Measurements from ENCODE around the gene UAP1L1. TPM values are rescaled to one million over a fixed set of nuclear protein-coding genes. Genes with fewer than 3 reads are reported as not detected.

Gene UAP1L1
- total RNA-seq, 1 experiment from 2014 or later = 6.6 TPM

DNA sequence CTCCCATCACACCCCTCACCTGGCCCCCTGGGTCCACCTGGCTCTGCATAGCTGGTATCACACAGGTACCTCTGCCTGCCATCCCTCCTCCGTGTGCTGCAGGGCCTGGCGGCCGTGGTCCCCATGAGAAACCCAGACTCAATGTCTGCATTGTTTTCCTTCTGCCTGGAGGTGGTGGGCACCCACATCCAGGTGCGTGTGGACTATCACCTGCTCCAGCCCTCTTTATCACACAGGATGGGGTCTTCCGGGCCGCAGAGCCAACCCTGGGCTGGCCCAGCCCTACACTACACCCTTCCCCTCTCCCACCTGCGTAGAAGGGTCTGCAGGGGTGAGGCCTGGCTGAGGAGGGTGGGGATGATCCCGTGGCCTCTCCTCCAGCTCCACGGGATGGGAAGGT lies 38.4 kb upstream of the UAP1L1 start:
- Histone ChIP-seq H3K4me1 (ENCODE audit: insufficient read depth, low read length) (no peaks in the 10 kb centered on the region), H2BK5ac (ENCODE audit: insufficient read length, low read length) (no peak overlapping the region), H4K8ac (replicated peaks; ENCODE audit: insufficient read length, low read depth, low read length) (no peak overlapping the region), H3K18ac (ENCODE audit: insufficient read length, low read depth, low read length) (no peak overlapping the region), H4K20me1 (ENCODE audit: control insufficient read depth, insufficient read depth, insufficient read length) (no peaks in the 10 kb centered on the region), H3K27ac (ENCODE audit: insufficient read length, low read depth, low read length) (no peak overlapping the region), H3K9ac (ENCODE audit: extremely low read depth, insufficient read length, low read length) (no peak overlapping the region), H3K4ac (ENCODE audit: low read depth, low read length) (no peak overlapping the region), H3T11ph (ENCODE audit: low read length) (no peak overlapping the region), H3K56ac (ENCODE audit: insufficient read length, low read depth, low read length) (no peak overlapping the region), H2AK5ac (ENCODE audit: insufficient read length, low read length) (no peak overlapping the region), H2BK20ac (ENCODE audit: low read depth, low read length, poor library complexity, severe bottlenecking) (no peak overlapping the region), H4K91ac (ENCODE audit: insufficient read length, low read depth, low read length) (no peak overlapping the region), H3K27me3 (ENCODE audit: insufficient read depth, low read length) (no peaks in the 10 kb centered on the region), H2BK15ac (ENCODE audit: low read depth, low read length) (no peak overlapping the region), H4K5ac (ENCODE audit: insufficient read length, low read depth, low read length) (no peak overlapping the region), H2BK12ac (ENCODE audit: insufficient read length, low read depth, low read length) (no peak overlapping the region), H2AFZ (ENCODE audit: low read length) (no peak overlapping the region), H3K14ac (ENCODE audit: insufficient read depth, low read length) (no peak overlapping the region), H3K9me3 (ENCODE audit: control insufficient read depth, low read depth, low read length) (no peaks in the 10 kb centered on the region), H3K23me2 (ENCODE audit: insufficient read length, low read depth, low read length, poor library complexity, severe bottlenecking) (no peaks in the 10 kb centered on the region), H3K23ac (ENCODE audit: insufficient read length, low read depth, low read length) (no peak overlapping the region), H3K4me2 (ENCODE audit: insufficient read depth, insufficient read length, low read length) (no peak overlapping the region), H3K79me1 (ENCODE audit: insufficient read depth, low read depth, low read length, poor library complexity, severe bottlenecking) (no peaks in the 10 kb centered on the region), H3K79me2 (ENCODE audit: insufficient read depth, low read length) (no peaks in the 10 kb centered on the region; the same call in 1 of the 2 replicates), H2BK120ac (ENCODE audit: low read depth, low read length, poor library complexity, severe bottlenecking) (no peak overlapping the region)
- H3K9me3 Mint-ChIP-seq = no peaks in the 10 kb centered on the region
- DNase-seq = no peak
- TF ChIP-seq, protein P1, sequence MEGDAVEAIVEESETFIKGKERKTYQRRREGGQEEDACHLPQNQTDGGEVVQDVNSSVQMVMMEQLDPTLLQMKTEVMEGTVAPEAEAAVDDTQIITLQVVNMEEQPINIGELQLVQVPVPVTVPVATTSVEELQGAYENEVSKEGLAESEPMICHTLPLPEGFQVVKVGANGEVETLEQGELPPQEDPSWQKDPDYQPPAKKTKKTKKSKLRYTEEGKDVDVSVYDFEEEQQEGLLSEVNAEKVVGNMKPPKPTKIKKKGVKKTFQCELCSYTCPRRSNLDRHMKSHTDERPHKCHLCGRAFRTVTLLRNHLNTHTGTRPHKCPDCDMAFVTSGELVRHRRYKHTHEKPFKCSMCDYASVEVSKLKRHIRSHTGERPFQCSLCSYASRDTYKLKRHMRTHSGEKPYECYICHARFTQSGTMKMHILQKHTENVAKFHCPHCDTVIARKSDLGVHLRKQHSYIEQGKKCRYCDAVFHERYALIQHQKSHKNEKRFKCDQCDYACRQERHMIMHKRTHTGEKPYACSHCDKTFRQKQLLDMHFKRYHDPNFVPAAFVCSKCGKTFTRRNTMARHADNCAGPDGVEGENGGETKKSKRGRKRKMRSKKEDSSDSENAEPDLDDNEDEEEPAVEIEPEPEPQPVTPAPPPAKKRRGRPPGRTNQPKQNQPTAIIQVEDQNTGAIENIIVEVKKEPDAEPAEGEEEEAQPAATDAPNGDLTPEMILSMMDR (conservative IDR thresholded peaks at IDR 0.05) = no peak
- peaks cover 7% of the 10 kb centered on the region for H3K27me3 Mint-ChIP-seq (ENCODE audit: low read depth)
- H3K36me3 Mint-ChIP-seq (ENCODE audit: insufficient read depth in 1 of 3, low read depth in 3 of 3) = peaks cover 0 to 14% (median 5%) of the 10 kb centered on the region in 3 experiments; a peak in 5 of 7 replicates
- H3K4me3 Mint-ChIP-seq = no peak overlapping the region
- H3K27ac Mint-ChIP-seq = no peak overlapping the region
- WGBS (ENCODE audit: extremely low coverage, insufficient read length, low lambda C conversion rate) = no CpG with 5 or more reads among the region's 9 CpGs
- H3K4me1 Mint-ChIP-seq = no peaks in the 10 kb centered on the region; a peak in 1 of 4 replicates

Data from H9 (cell line).